GM19328 (cell line): ENCODE data around the gene TEFM.
A peak's percentile ranks its signal among the peaks of the same experiment; 100 is the strongest.
"Not testable (repeated sequence)": the region's sequence is repeated elsewhere in the genome, so short reads cannot be mapped to it uniquely, and the experiment has no call there.

Source experiments
- ATAC-seq: cut with Tn5 transposase; IDR thresholded peaks from one replicate; pipeline ENCODE4 v1.9.1; 2021; ENCODE audit warnings: mild to moderate bottlenecking, moderate library complexity; ENCODE audit not compliant: unreplicated experiment

Gene TEFM

GRCh38 chr17:30921544-30922196, 15.6 kb upstream of the TEFM start, which contains the start of gene ADAP2:
Gene ADAP2, plus strand, starts transcription at chr17:30921945. Its CDS starts 70 bp downstream, at chr17:30922015.
- no peak for ATAC-seq

GRCh38 chr17:30920683-30921543, 14.9 kb upstream of the TEFM start:
- no peak for ATAC-seq

GRCh38 chr17:30920282-30920681, 14.2 kb upstream of the TEFM start:
- no peak for ATAC-seq

- no peak for ATAC-seq
Observed at GRCh38 chr17:30917050-30917449, 11.0 kb upstream of the TEFM start.

- no peak for ATAC-seq
Observed at GRCh38 chr17:30915833-30916611, 10.0 kb upstream of the TEFM start.

GRCh38 chr17:30913955-30914354, 7.9 kb upstream of the TEFM start:
- no peak for ATAC-seq

- not testable (repeated sequence) for ATAC-seq
Observed at GRCh38 chr17:30910151-30910550, 4.1 kb upstream of the TEFM start.

GRCh38 chr17:30908717-30909420, 2.8 kb upstream of the TEFM start:
- ATAC-seq = no peak

GRCh38 chr17:30905742-30906100, 317 bp downstream of the TEFM start:
- peak; percentile 31 for ATAC-seq

GRCh38 chr17:30897311-30897710, 8.7 kb downstream of the TEFM start:
- no peak for ATAC-seq

- ATAC-seq = no peak
Observed at GRCh38 chr17:30894236-30894635, 11.8 kb downstream of the TEFM start.

- ATAC-seq = no peak
Observed at GRCh38 chr17:30886187-30886586, 19.9 kb downstream of the TEFM start.

GRCh38 chr17:30869005-30869404, 37.0 kb downstream of the TEFM start:
- ATAC-seq = no peak

GRCh38 chr17:30864636-30865035, 41.4 kb downstream of the TEFM start:
- ATAC-seq = no peak

GRCh38 chr17:30858556-30859250, 47.3 kb downstream of the TEFM start:
- no peak for ATAC-seq

GRCh38 chr17:30854146-30854545, 51.9 kb downstream of the TEFM start:
- ATAC-seq = no peak
